Nephron (organoid): ENCODE measurements around the gene PSMG3.

Experiments
- H3K27ac Mint-ChIP-seq, 3 experiments: 2 replicates each; pipeline ENCODE4 v1.8.0; 2020; ENCODE audit warnings: mixed read lengths in 3 of 3, mild to moderate bottlenecking in 2 of 3, moderate library complexity in 1 of 3
- H3K27me3 Mint-ChIP-seq: 2 replicates; pipeline ENCODE4 v1.8.0; 2021; ENCODE audit warnings: low read depth, mild to moderate bottlenecking, moderate library complexity, mixed read lengths
- H3K36me3 Mint-ChIP-seq: 2 replicates; pipeline ENCODE4 v1.8.0; 2020; ENCODE audit warnings: low read depth, mixed read lengths
- H3K4me1 Mint-ChIP-seq: 2 replicates; pipeline ENCODE4 v1.8.0; 2020; ENCODE audit warnings: mixed read lengths
- H3K4me3 Mint-ChIP-seq, 3 experiments: 2 replicates each; pipeline ENCODE4 v1.8.0; 2020; ENCODE audit warnings: mild to moderate bottlenecking in 3 of 3, mixed read lengths in 3 of 3, moderate library complexity in 2 of 3
- H3K9me3 Mint-ChIP-seq: 2 replicates; pipeline ENCODE4 v1.8.0; 2020; ENCODE audit warnings: mixed read lengths
- TF ChIP-seq, protein P1 (sequence below), 3 experiments: fragments of 200-600 bp; sonication (generic); IDR thresholded peaks; one replicate each; pipeline ENCODE4 v1.5.0; 2021; ENCODE audit warnings: antibody characterized with exemption in 3 of 3; ENCODE audit not compliant: unreplicated experiment in 3 of 3

PSMG3 gene

DNA sequence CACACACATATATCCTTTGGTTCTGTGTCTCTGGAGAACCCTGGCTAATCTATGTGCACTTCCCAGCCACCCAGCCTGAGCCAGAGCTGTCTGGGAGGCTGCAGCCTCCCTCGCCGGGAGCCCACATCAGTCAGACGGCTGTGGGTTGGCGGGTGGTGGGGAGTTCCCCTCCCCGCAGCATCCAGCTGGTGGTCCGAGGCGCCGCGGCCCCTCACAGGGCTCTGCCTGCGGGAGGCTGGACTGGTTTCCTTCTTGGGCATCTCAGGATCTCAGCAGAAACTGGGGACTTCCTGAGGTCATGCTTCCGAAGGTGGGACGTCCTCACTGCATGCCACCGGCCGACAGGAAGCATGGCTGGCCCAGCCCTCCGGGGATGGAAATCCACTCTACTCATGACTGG is 22.0 kb upstream of the PSMG3 start:
- H3K27ac Mint-ChIP-seq = no peak overlapping the region
- H3K27me3 Mint-ChIP-seq = peaks cover 65% of the 10 kb centered on the region
- peaks cover 6% of the 10 kb centered on the region for H3K4me1 Mint-ChIP-seq
- TF ChIP-seq, protein P1, sequence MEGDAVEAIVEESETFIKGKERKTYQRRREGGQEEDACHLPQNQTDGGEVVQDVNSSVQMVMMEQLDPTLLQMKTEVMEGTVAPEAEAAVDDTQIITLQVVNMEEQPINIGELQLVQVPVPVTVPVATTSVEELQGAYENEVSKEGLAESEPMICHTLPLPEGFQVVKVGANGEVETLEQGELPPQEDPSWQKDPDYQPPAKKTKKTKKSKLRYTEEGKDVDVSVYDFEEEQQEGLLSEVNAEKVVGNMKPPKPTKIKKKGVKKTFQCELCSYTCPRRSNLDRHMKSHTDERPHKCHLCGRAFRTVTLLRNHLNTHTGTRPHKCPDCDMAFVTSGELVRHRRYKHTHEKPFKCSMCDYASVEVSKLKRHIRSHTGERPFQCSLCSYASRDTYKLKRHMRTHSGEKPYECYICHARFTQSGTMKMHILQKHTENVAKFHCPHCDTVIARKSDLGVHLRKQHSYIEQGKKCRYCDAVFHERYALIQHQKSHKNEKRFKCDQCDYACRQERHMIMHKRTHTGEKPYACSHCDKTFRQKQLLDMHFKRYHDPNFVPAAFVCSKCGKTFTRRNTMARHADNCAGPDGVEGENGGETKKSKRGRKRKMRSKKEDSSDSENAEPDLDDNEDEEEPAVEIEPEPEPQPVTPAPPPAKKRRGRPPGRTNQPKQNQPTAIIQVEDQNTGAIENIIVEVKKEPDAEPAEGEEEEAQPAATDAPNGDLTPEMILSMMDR (IDR thresholded peaks at IDR 0.05; ENCODE audit: unreplicated experiment in 3 of 3) = no peak
- H3K36me3 Mint-ChIP-seq = no peaks in the 10 kb centered on the region
- H3K4me3 Mint-ChIP-seq = no peak overlapping the region
- peaks cover 5% of the 10 kb centered on the region for H3K9me3 Mint-ChIP-seq

DNA sequence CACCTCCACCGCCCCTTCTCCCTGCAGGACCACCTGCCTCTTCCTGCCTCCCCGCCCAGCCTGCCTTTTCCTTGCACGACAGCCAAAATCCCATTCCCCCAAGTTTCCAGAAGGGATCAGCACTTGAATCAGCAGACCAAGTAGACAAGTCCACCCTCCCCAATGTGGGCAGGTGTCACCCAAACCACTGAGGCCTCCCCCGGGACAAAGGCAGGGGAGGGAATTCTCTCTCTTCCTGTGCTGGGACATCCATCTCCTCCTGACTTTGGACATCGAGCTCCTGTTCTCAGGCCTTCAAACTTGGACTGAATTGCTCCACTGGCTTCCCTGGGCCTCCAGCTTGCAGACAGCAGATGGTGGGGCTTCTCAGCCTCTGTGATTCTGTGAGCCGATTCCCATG is 21.6 kb upstream of the PSMG3 start:
- Mint-ChIP-seq H3K4me3 (no peak overlapping the region), H3K36me3 (no peaks in the 10 kb centered on the region), H3K27ac (no peak overlapping the region), H3K4me1 (peaks cover 6% of the 10 kb centered on the region), H3K27me3 (peaks cover 61% of the 10 kb centered on the region), H3K9me3 (peaks cover 3% of the 10 kb centered on the region)
- TF ChIP-seq, protein P1 (IDR thresholded peaks at IDR 0.05; ENCODE audit: unreplicated experiment in 3 of 3) = no peak

DNA sequence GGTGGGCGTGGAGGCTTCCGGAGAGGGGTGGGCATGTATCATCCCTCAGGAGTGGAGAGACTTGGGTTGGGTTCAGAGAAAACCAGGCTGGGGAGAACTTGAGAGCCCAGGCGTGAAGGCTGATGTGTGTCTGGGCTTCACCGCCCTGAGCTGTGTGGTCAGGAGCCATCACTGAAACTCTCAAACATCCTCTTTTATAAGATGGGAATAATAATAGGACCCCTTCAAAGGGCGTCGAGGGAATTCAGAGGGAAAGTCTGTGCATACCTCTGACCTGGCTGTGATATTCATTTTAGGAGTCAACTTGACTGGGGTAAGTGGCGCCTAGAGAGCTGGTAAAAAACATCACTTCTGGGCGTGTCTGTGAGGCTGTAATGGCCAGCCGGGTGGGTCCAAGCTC is 21.1 kb upstream of the PSMG3 start:
- Mint-ChIP-seq H3K27ac (no peak overlapping the region), H3K4me1 (peaks cover 6% of the 10 kb centered on the region), H3K27me3 (peaks cover 60% of the 10 kb centered on the region), H3K9me3 (peaks cover 3% of the 10 kb centered on the region), H3K36me3 (no peaks in the 10 kb centered on the region), H3K4me3 (no peak overlapping the region)
- TF ChIP-seq, protein P1 (IDR thresholded peaks at IDR 0.05; ENCODE audit: unreplicated experiment in 3 of 3) = no peak

DNA sequence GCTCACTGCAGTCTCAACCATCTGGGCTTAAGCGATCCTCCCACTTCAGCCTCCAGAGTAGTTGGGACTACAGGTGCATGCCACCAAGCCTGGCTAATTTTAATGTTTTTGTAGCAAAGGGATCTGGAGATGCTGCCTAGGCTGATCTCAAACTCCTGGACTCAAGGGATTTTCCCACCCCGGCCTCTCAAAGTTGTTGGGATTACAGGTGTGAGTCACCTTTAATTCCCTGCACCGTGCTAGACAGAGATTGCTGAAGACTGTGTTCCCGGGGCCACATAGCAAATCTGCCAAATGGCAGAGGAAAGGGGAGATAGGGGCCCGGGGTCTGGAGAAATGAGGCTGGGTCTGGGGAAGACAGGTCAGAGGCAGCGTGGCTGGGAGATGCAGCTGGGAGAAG is 20.6 kb upstream of the PSMG3 start:
- Mint-ChIP-seq H3K27me3 (peaks cover 64% of the 10 kb centered on the region), H3K36me3 (no peaks in the 10 kb centered on the region), H3K27ac (no peak overlapping the region), H3K4me3 (no peak overlapping the region), H3K9me3 (peaks cover 3% of the 10 kb centered on the region), H3K4me1 (peaks cover 6% of the 10 kb centered on the region)
- TF ChIP-seq, protein P1 (IDR thresholded peaks at IDR 0.05; ENCODE audit: unreplicated experiment in 3 of 3) = no peak

DNA sequence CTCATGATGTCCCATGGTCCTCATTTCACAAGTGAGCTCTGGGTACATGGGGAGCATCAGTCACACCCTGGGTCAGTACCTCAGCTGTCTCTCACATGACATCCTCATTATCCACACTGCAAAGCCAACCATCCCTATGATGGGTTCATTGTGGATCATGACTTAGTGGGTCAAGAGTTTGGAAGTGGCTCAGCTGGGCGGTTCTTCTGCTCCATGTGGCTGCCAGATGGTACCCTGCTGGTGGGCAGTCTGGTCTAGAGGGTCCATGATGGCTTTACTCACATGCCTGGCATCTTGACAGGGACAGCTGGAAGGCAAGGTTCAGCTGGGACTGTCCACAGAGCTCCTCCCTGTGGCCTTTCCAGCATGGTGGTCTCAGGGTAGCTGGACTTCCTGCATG is 19.1 kb upstream of the PSMG3 start:
- peaks cover 6% of the 10 kb centered on the region for H3K4me1 Mint-ChIP-seq
- TF ChIP-seq, protein P1 (IDR thresholded peaks at IDR 0.05; ENCODE audit: unreplicated experiment in 3 of 3) = no peak
- H3K27ac Mint-ChIP-seq = no peak overlapping the region
- no peak overlapping the region for H3K4me3 Mint-ChIP-seq
- H3K36me3 Mint-ChIP-seq = no peaks in the 10 kb centered on the region
- H3K9me3 Mint-ChIP-seq = peaks cover 3% of the 10 kb centered on the region
- peaks cover 58% of the 10 kb centered on the region for H3K27me3 Mint-ChIP-seq

DNA sequence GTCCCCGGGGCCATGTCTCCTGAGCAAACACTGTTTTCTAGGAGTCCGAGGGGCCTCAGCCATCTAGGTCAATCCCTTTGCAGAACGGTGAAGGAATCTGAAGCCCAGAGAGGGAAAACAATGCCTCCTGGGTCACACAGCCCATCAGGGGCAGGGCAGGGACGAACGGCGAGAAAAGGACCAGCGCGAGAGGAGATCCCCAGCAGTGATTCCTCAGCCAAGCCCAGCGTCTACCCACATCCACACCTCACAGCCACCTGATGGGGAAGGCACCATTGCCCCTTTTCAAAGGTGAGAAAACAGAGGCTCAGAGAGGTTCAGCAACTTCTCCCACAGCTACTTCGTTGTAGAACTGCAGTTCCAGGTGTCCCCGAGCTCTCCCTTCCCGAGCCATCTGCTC is 17.9 kb upstream of the PSMG3 start:
- Mint-ChIP-seq H3K9me3 (peaks cover 3% of the 10 kb centered on the region), H3K36me3 (no peaks in the 10 kb centered on the region), H3K27me3 (peaks cover 52% of the 10 kb centered on the region), H3K4me3 (no peak overlapping the region), H3K4me1 (peaks cover 6% of the 10 kb centered on the region), H3K27ac (no peak overlapping the region)
- TF ChIP-seq, protein P1 (IDR thresholded peaks at IDR 0.05; ENCODE audit: unreplicated experiment in 3 of 3) = no peak
